Panc1 (cell line): Measurements from ENCODE around the gene LGALS4. TPM values are rescaled to one million over a fixed set of nuclear protein-coding genes. Genes with fewer than 3 reads are reported as not detected.
A peak's percentile ranks its signal among the peaks of the same experiment; 100 is the strongest.

Experiments used
- ATAC-seq: fragments of 200-7000 bp; cut with Tn5 transposase; 2 replicates; pipeline ENCODE4 v1.9.1; 2020; ENCODE audit warnings: mild to moderate bottlenecking, moderate library complexity
- BruUV-seq: library from RNA; stranded (reverse); fragments of 400-500 nt; replicated peaks from 2 replicates; lab custom pipeline; 2021; lab: Mats Ljungman, UMichigan
- CTCF ChIA-PET: fragments of 300-600 bp; sonication (Branson Sonifier 250); formaldehyde crosslinking; loops from one replicate; lab custom pipeline; 2022; ENCODE audit warnings: antibody characterized with exemption; lab: Charles Lee
- POLR2A ChIA-PET: fragments of 300-600 bp; sonication (Branson Sonifier 250); formaldehyde crosslinking; loops from one replicate; lab custom pipeline; 2022; ENCODE audit warnings: antibody characterized with exemption; lab: Charles Lee
- DNase-seq: peaks from one replicate; pipeline ENCODE4 v3.0.0-alpha.2; 2010; ENCODE audit warnings: low read depth, low spot score
- H3K27ac ChIP-seq: 2 replicates; pipeline ENCODE4 v1.5.1; 2011; ENCODE audit warnings: mild to moderate bottlenecking, low read length, inconsistent platforms
- H3K27me3 ChIP-seq: fragments of 200-500 bp; sonication (Bioruptor generic); 2 replicates; pipeline ENCODE4 v1.6.0; 2014; ENCODE audit warnings: low read length, inconsistent platforms; ENCODE audit not compliant: control insufficient read depth, insufficient read depth
- H3K36me3 ChIP-seq: fragments of 200-500 bp; sonication (Bioruptor generic); 2 replicates; pipeline ENCODE4 v1.5.1; 2014; ENCODE audit warnings: inconsistent platforms, mild to moderate bottlenecking, low read length, moderate library complexity; ENCODE audit not compliant: control insufficient read depth, insufficient read depth
- H3K4me1 ChIP-seq: 2 replicates; pipeline ENCODE4 v1.5.1; 2011; ENCODE audit warnings: inconsistent platforms, mild to moderate bottlenecking, low read length, moderate library complexity; ENCODE audit not compliant: control insufficient read depth, insufficient read depth
- H3K4me3 ChIP-seq, 2 experiments: 2 replicates each; pipeline ENCODE4 v1.5.1; 2011 to 2012; ENCODE audit warnings: low read depth in 2 of 2, low read length in 2 of 2, mild to moderate bottlenecking in 2 of 2, inconsistent platforms in 1 of 2, moderate library complexity in 1 of 2
- H3K9me3 ChIP-seq: fragments of 200-500 bp; sonication (Bioruptor generic); 2 replicates; pipeline ENCODE4 v1.5.1; 2014; ENCODE audit warnings: low read depth, mild to moderate bottlenecking, inconsistent platforms, low read length, moderate library complexity; ENCODE audit not compliant: control insufficient read depth, insufficient read depth
- CTCF ChIP-seq: fragments of 450-650 bp; IDR thresholded peaks from 2 replicates; pipeline ENCODE4 v1.5.1; 2017; ENCODE audit warnings: mild to moderate bottlenecking
- POLR2AphosphoS5 ChIP-seq: IDR thresholded peaks from 2 replicates; pipeline ENCODE4 v1.6.1; 2012; ENCODE audit warnings: mild to moderate bottlenecking, low read depth, low read length, moderate library complexity
- REST ChIP-seq, 2 experiments: IDR thresholded peaks; 2 replicates each; pipeline ENCODE4 v1.6.1; 2011 to 2012; ENCODE audit warnings: low read depth in 2 of 2, control low read depth in 1 of 2, low read length in 1 of 2, mild to moderate bottlenecking in 1 of 2, moderate library complexity in 1 of 2; ENCODE audit not compliant: insufficient read depth in 1 of 2
- SIN3A ChIP-seq: IDR thresholded peaks from 2 replicates; pipeline ENCODE4 v1.6.1; 2012; ENCODE audit warnings: low read depth, mild to moderate bottlenecking, low read length, moderate library complexity, borderline replicate concordance; ENCODE audit not compliant: insufficient read depth
- TCF7L2 ChIP-seq: IDR thresholded peaks from 2 replicates; pipeline ENCODE4 v1.6.1; 2011; ENCODE audit warnings: mild to moderate bottlenecking, low read depth, low read length, inconsistent platforms
- in situ Hi-C: cut with HindIII; loops from 2 replicates; pipeline ENCODE4 v1.10.0; 2016; ENCODE audit warnings: low sequenced_read_pairs, low pct_unique_long_range_greater_than_20kb
- intact Hi-C: fragments of 100-400 bp; cut with micrococcal nuclease; formaldehyde crosslinking; loops from one replicate; pipeline ENCODE4 v1.10.0; 2022; ENCODE audit not compliant: unreplicated experiment
- total RNA-seq: library from RNA; stranded (reverse); gene quantifications from one replicate; pipeline ENCODE4 v1.2.1, GENCODE V29; 2021; ENCODE audit not compliant: unreplicated experiment

The LGALS4 gene
- total RNA-seq, 1 experiment from 2014 or later: 3.9 TPM

GRCh38 chr19:38793671-38794070, 19.1 kb downstream of the LGALS4 start:
- H3K9me3 ChIP-seq: no peaks in the 10 kb centered on the region
- TF ChIP-seq SIN3A: no peak
- no peak for TF ChIP-seq POLR2AphosphoS5
- TF ChIP-seq CTCF: no peak
- TF ChIP-seq TCF7L2: no peak
- no peak for TF ChIP-seq REST (IDR thresholded peaks at IDR 0.05; ENCODE audit: insufficient read depth in 1 of 2, low read depth in 2 of 2, low read length in 1 of 2)
- intact Hi-C loops: no loop called here

GRCh38 chr19:38793177-38793576, 19.6 kb downstream of the LGALS4 start:
- no peak for TF ChIP-seq TCF7L2
- no peak for TF ChIP-seq SIN3A
- TF ChIP-seq CTCF: no peak
- Histone ChIP-seq H3K27ac (peak overlapping the region; percentile 15; the same call in 1 of the 2 replicates), H3K27me3 (no peaks in the 10 kb centered on the region), H3K4me3 (no peak overlapping the region), H3K4me1 (peaks cover 6% of the 10 kb centered on the region; the same call in 1 of the 2 replicates), H3K36me3 (no peaks in the 10 kb centered on the region), H3K9me3 (no peaks in the 10 kb centered on the region)
- intact Hi-C loops: no loop called here
- CTCF ChIA-PET: no interaction called here
- ATAC-seq (no peak), DNase-seq (no peak)
- no TSS peak for BruUV-seq
- POLR2A ChIA-PET: interaction anchor here (0.6 to 0.8 kb wide), 2 partner anchors 29 to 45 kb away, joined by 3 read pairs; no protein-coding TSS in a partner anchor
- in situ Hi-C loops: loop anchor here (25.0 kb wide), 1 partner anchor 994 kb away; the partner anchor contains the start of gene LEUTX

More at GRCh38 chr19:38793671-38794070, 19.1 kb downstream of the LGALS4 start:
- in situ Hi-C loops: loop anchor here (25.0 kb wide), 1 partner anchor 994 kb away; the partner anchor contains the start of gene LEUTX
- CTCF ChIA-PET: interaction anchor here (0.6 kb wide), 1 partner anchor 169 kb away, joined by 8 read pairs; no protein-coding TSS in a partner anchor
- no TSS peak for BruUV-seq
- no peak overlapping the region for H3K27ac ChIP-seq
- DNase-seq (no peak), ATAC-seq (no peak)
- H3K27me3 ChIP-seq: no peaks in the 10 kb centered on the region
- peaks cover 3% of the 10 kb centered on the region; the same call in 1 of the 2 replicates for H3K4me1 ChIP-seq
- POLR2A ChIA-PET: interaction anchor here (0.6 to 0.9 kb wide), 2 partner anchors 50 to 998 kb away, joined by 3 to 10 read pairs; no protein-coding TSS in a partner anchor
- H3K4me3 ChIP-seq: no peak overlapping the region
- no peaks in the 10 kb centered on the region for H3K36me3 ChIP-seq
